Measurements from ENCODE around the gene KLHL3. TPM values are rescaled to one million over a fixed set of nuclear protein-coding genes. Genes with fewer than 3 reads are reported as not detected.

The KLHL3 gene
- total RNA-seq, 1 experiment from 2014 or later, result 13.6 TPM

- Histone ChIP-seq H3K9me2 (ENCODE audit: insufficient read depth) (0 out of 2 replicates have a peak, but pooled peaks cover 6% of the 10 kb centered on the region), H3K4me1 (replicated peaks; ENCODE audit: insufficient read depth) (no peaks in the 10 kb centered on the region), H3K27me3 (ENCODE audit: insufficient read depth, low read depth) (no peaks in the 10 kb centered on the region), H3K79me2 (ENCODE audit: low read depth) (no peaks in the 10 kb centered on the region), H3K9me3 (ENCODE audit: insufficient read depth, low read depth) (no peaks in the 10 kb centered on the region), H3K4me2 (no peak overlapping the region), H4K20me1 (ENCODE audit: insufficient read depth) (no peaks in the 10 kb centered on the region), H3K36me3 (ENCODE audit: low read depth) (no peaks in the 10 kb centered on the region), H3K27ac (no peak overlapping the region), H3K4me3 (no peak overlapping the region), H2AFZ (no peak overlapping the region), H3F3A (ENCODE audit: insufficient read depth, low read depth) (no peaks in the 10 kb centered on the region)
- no peak for TF ChIP-seq EZH2 (IDR thresholded peaks at IDR 0.05; ENCODE audit: low read depth)
- CTCF ChIA-PET, result no interaction called here
- DNase-seq, result no peak
- POLR2A ChIA-PET (ENCODE audit: unreplicated experiment), result interaction anchor here (0.6 kb wide), 1 partner anchor 45 kb away, joined by 3 read pairs; no protein-coding TSS in a partner anchor
- no TSS peak for BruUV-seq (replicated peaks)
- intact Hi-C loops (cut with micrococcal nuclease; ENCODE audit: unreplicated experiment), result no loop called here
Observed at GRCh38 chr5:137679195-137679594, 56.7 kb downstream of the KLHL3 start.

GRCh38 chr5:137672881-137673280 is 63.0 kb downstream of the KLHL3 start:
- Histone ChIP-seq H3K4me2 (no peak overlapping the region), H3K27me3 (ENCODE audit: insufficient read depth, low read depth) (no peaks in the 10 kb centered on the region), H3K36me3 (ENCODE audit: low read depth) (no peaks in the 10 kb centered on the region), H2AFZ (no peak overlapping the region), H3K4me3 (no peak overlapping the region), H3K4me1 (replicated peaks; ENCODE audit: insufficient read depth) (no peaks in the 10 kb centered on the region), H3K9me2 (ENCODE audit: insufficient read depth) (no peaks in the 10 kb centered on the region), H3K79me2 (ENCODE audit: low read depth) (no peaks in the 10 kb centered on the region), H4K20me1 (ENCODE audit: insufficient read depth) (no peaks in the 10 kb centered on the region), H3K9me3 (ENCODE audit: insufficient read depth, low read depth) (no peaks in the 10 kb centered on the region), H3F3A (ENCODE audit: insufficient read depth, low read depth) (no peaks in the 10 kb centered on the region), H3K27ac (no peak overlapping the region)
- no peak for TF ChIP-seq CTCF (conservative IDR thresholded peaks at IDR 0.05)
- no TSS peak for BruUV-seq (replicated peaks)
- POLR2A ChIA-PET (ENCODE audit: unreplicated experiment), result no interaction called here
- intact Hi-C loops (cut with micrococcal nuclease; ENCODE audit: unreplicated experiment), result no loop called here
- CTCF ChIA-PET, result no interaction called here
- DNase-seq, result no peak

GRCh38 chr5:137672001-137672400 is 63.9 kb downstream of the KLHL3 start:
- Histone ChIP-seq H3F3A (ENCODE audit: insufficient read depth, low read depth) (peaks cover 2% of the 10 kb centered on the region; the same call in 1 of the 2 replicates), H3K9me2 (ENCODE audit: insufficient read depth) (no peaks in the 10 kb centered on the region), H3K27me3 (ENCODE audit: insufficient read depth, low read depth) (no peaks in the 10 kb centered on the region), H3K4me2 (no peak overlapping the region), H3K9me3 (ENCODE audit: insufficient read depth, low read depth) (no peaks in the 10 kb centered on the region), H3K79me2 (ENCODE audit: low read depth) (no peaks in the 10 kb centered on the region), H3K36me3 (ENCODE audit: low read depth) (no peaks in the 10 kb centered on the region), H3K27ac (no peak overlapping the region), H3K4me3 (no peak overlapping the region), H2AFZ (no peak overlapping the region), H3K4me1 (replicated peaks; ENCODE audit: insufficient read depth) (peaks cover 6% of the 10 kb centered on the region), H4K20me1 (ENCODE audit: insufficient read depth) (no peaks in the 10 kb centered on the region)
- POLR2A ChIA-PET (ENCODE audit: unreplicated experiment), result no interaction called here
- BruUV-seq (replicated peaks), result no TSS peak
- DNase-seq, result no peak
- CTCF ChIA-PET, result no interaction called here
- intact Hi-C loops (cut with micrococcal nuclease; ENCODE audit: unreplicated experiment), result no loop called here
- TF ChIP-seq CTCF (conservative IDR thresholded peaks at IDR 0.05) (no peak), EZH2 (IDR thresholded peaks at IDR 0.05; ENCODE audit: low read depth) (no peak)

GRCh38 chr5:137669811-137670210 is 66.1 kb downstream of the KLHL3 start:
- Histone ChIP-seq H3K9me2 (ENCODE audit: insufficient read depth) (no peaks in the 10 kb centered on the region), H3K4me1 (replicated peaks; ENCODE audit: insufficient read depth) (peaks cover 21% of the 10 kb centered on the region), H4K20me1 (ENCODE audit: insufficient read depth) (no peaks in the 10 kb centered on the region), H3K79me2 (ENCODE audit: low read depth) (no peaks in the 10 kb centered on the region), H3K4me3 (no peak overlapping the region), H3K27me3 (ENCODE audit: insufficient read depth, low read depth) (no peaks in the 10 kb centered on the region), H3K27ac (no peak overlapping the region), H3K36me3 (ENCODE audit: low read depth) (no peaks in the 10 kb centered on the region), H3F3A (ENCODE audit: insufficient read depth, low read depth) (peaks cover 10% of the 10 kb centered on the region), H3K4me2 (no peak overlapping the region), H2AFZ (no peak overlapping the region), H3K9me3 (ENCODE audit: insufficient read depth, low read depth) (no peaks in the 10 kb centered on the region)
- ChIA-PET CTCF (no interaction called here), POLR2A (ENCODE audit: unreplicated experiment) (no interaction called here)
- no peak for TF ChIP-seq EZH2 (IDR thresholded peaks at IDR 0.05; ENCODE audit: low read depth)
- TF ChIP-seq CTCF (conservative IDR thresholded peaks at IDR 0.05), result no peak
- intact Hi-C loops (cut with micrococcal nuclease; ENCODE audit: unreplicated experiment), result no loop called here
- BruUV-seq (replicated peaks), result no TSS peak
- no peak for DNase-seq

All from PC-9 (cell line).